ENCODE measurements around the gene TMOD4.

TMOD4 gene

GRCh38 chr1:151176514-151177045 lies 799 bp upstream of the TMOD4 start:
- Histone ChIP-seq H3K4me1 (ENCODE audit: control insufficient read depth, insufficient read depth, low read depth, low read length) (no peaks in the 10 kb centered on the region), H3K18ac (ENCODE audit: low read depth in 1 of 2, low read length in 2 of 2) (no peak overlapping the region)
- WGBS = 97% methylated on average over 17 of the region's 17 CpGs

DNA sequence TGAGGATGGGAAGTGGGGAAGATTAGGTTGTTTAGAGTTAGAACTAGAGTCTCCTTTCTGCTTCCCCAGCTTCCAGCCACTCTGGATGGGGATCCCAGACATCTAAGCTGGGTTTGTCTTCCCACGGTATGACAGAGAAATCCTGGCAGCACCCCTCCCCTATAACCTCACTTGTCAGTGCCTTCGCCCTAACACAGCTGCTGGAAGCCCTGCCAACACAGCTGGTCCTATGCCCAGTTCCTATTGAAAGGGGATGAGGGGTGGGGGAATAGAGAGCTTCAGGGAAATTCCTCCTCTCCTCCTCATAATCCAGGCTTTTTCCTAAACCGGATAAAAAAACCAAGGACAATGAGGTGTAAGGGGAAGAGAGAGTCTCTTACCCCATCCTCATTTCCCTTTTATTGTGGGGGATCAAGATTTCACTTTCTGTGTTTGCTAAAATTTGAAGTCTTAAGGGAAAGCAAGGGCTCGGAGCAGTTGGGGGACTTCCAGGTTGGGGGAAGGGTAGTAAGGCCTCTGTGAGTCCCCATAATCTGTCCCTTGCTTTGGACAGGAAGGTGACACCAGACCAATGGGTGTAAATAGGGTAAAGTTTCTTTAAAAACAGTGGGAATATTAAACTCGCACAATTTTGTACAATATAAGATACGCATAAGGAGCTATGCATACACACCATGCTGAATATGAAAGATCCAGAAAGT lies 590 bp downstream of the TMOD4 start:
- Histone ChIP-seq H2BK5ac (ENCODE audit: low read depth, low read length, poor library complexity, severe bottlenecking) (no peak overlapping the region), H3K36me3 (ENCODE audit: control insufficient read depth in 1 of 2, insufficient read depth in 2 of 2, low read depth in 1 of 2, low read length in 2 of 2) (peaks cover 61 to 76% of the 10 kb centered on the region in 2 experiments), H2BK120ac (ENCODE audit: low read depth, low read length) (no peak overlapping the region), H3K18ac (ENCODE audit: low read depth in 1 of 2, low read length in 2 of 2) (no peak overlapping the region), H3K79me1 (replicated peaks; ENCODE audit: low read length, poor library complexity, severe bottlenecking) (peaks cover 4% of the 10 kb centered on the region), H3K9ac (ENCODE audit: low read length) (peak overlapping the region; percentile 12), H2BK15ac (ENCODE audit: low read depth, poor library complexity, severe bottlenecking) (no peak overlapping the region), H3K27me3 (ENCODE audit: control insufficient read depth in 1 of 2, insufficient read depth in 1 of 2, low read length in 2 of 2) (no peaks in the 10 kb centered on the region), H4K8ac (ENCODE audit: low read length) (no peak overlapping the region), H3K27ac (ENCODE audit: low read length, poor library complexity, severe bottlenecking) (no peak overlapping the region), H3K4me3 (ENCODE audit: insufficient read depth in 1 of 2, low read depth in 1 of 2, low read length in 2 of 2) (no peak overlapping the region), H3K4me1 (ENCODE audit: control insufficient read depth, insufficient read depth, low read depth, low read length) (no peaks in the 10 kb centered on the region), H3K9me3 (ENCODE audit: control insufficient read depth, low read length) (no peaks in the 10 kb centered on the region), H3K4ac (ENCODE audit: low read depth in 1 of 2, low read length in 2 of 2) (no peak overlapping the region), H3K23ac (ENCODE audit: low read length in 2 of 2) (no peak overlapping the region), H4K91ac (ENCODE audit: low read length) (no peak overlapping the region), H3K14ac (ENCODE audit: low read length in 2 of 2) (no peak overlapping the region), H2AFZ (ENCODE audit: low read depth, low read length) (no peak overlapping the region), H2AK5ac (ENCODE audit: low read length, severe bottlenecking) (no peak overlapping the region), H3K4me2 (ENCODE audit: low read length, poor library complexity, severe bottlenecking) (no peak overlapping the region), H2BK12ac (ENCODE audit: low read length in 2 of 2) (no peak overlapping the region)
- 98% methylated on average over 3 of the region's 6 CpGs for WGBS
- DNase-seq = no peak

More at GRCh38 chr1:151176514-151177045, 799 bp upstream of the TMOD4 start:
- H3K4me3 ChIP-seq (ENCODE audit: insufficient read depth in 1 of 2, low read depth in 1 of 2, low read length in 2 of 2) = no peak overlapping the region
- H3K36me3 ChIP-seq (ENCODE audit: control insufficient read depth in 1 of 2, insufficient read depth in 2 of 2, low read depth in 1 of 2, low read length in 2 of 2) = peaks cover 60 to 76% of the 10 kb centered on the region in 2 experiments
- H3K4ac ChIP-seq (ENCODE audit: low read depth in 1 of 2, low read length in 2 of 2) = no peak overlapping the region
- H3K27ac ChIP-seq (ENCODE audit: low read length, poor library complexity, severe bottlenecking) = no peak overlapping the region
- H3K14ac ChIP-seq (ENCODE audit: low read length in 2 of 2) = no peak overlapping the region
- no peak overlapping the region for H4K8ac ChIP-seq (ENCODE audit: low read length)
- no peak overlapping the region for H2AFZ ChIP-seq (ENCODE audit: low read depth, low read length)
- H4K91ac ChIP-seq (ENCODE audit: low read length) = no peak overlapping the region
- H3K27me3 ChIP-seq (ENCODE audit: control insufficient read depth in 1 of 2, insufficient read depth in 1 of 2, low read length in 2 of 2) = no peaks in the 10 kb centered on the region
- H3K9ac ChIP-seq (ENCODE audit: low read length) = no peak overlapping the region
- no peak overlapping the region for H2BK5ac ChIP-seq (ENCODE audit: low read depth, low read length, poor library complexity, severe bottlenecking)
- no peak overlapping the region for H2BK15ac ChIP-seq (ENCODE audit: low read depth, poor library complexity, severe bottlenecking)
- no peak overlapping the region for H2AK5ac ChIP-seq (ENCODE audit: low read length, severe bottlenecking)
- H2BK120ac ChIP-seq (ENCODE audit: low read depth, low read length) = no peak overlapping the region
- no peak overlapping the region for H2BK12ac ChIP-seq (ENCODE audit: low read length in 2 of 2)
- no peak overlapping the region for H3K23ac ChIP-seq (ENCODE audit: low read length in 2 of 2)
- no peak overlapping the region for H3K4me2 ChIP-seq (ENCODE audit: low read length, poor library complexity, severe bottlenecking)
- peaks cover 10% of the 10 kb centered on the region for H3K79me1 ChIP-seq (replicated peaks; ENCODE audit: low read length, poor library complexity, severe bottlenecking)
- DNase-seq = no peak
- no peaks in the 10 kb centered on the region for H3K9me3 ChIP-seq (ENCODE audit: control insufficient read depth, low read length)

GRCh38 chr1:151171190-151171589 lies 4.6 kb downstream of the TMOD4 start:
- Histone ChIP-seq H3K18ac (ENCODE audit: low read depth in 1 of 2, low read length in 2 of 2) (no peak overlapping the region), H3K14ac (ENCODE audit: low read length in 2 of 2) (no peak overlapping the region), H3K4me2 (ENCODE audit: low read length, poor library complexity, severe bottlenecking) (no peak overlapping the region), H3K4ac (ENCODE audit: low read depth in 1 of 2, low read length in 2 of 2) (no peak overlapping the region), H2BK12ac (ENCODE audit: low read length in 2 of 2) (no peak overlapping the region), H3K27me3 (ENCODE audit: control insufficient read depth in 1 of 2, insufficient read depth in 1 of 2, low read length in 2 of 2) (no peaks in the 10 kb centered on the region), H3K27ac (ENCODE audit: low read length, poor library complexity, severe bottlenecking) (no peak overlapping the region), H2BK5ac (ENCODE audit: low read depth, low read length, poor library complexity, severe bottlenecking) (no peak overlapping the region), H4K91ac (ENCODE audit: low read length) (no peak overlapping the region), H3K23ac (ENCODE audit: low read length in 2 of 2) (no peak overlapping the region), H2AK5ac (ENCODE audit: low read length, severe bottlenecking) (no peak overlapping the region), H2BK120ac (ENCODE audit: low read depth, low read length) (no peak overlapping the region), H2BK15ac (ENCODE audit: low read depth, poor library complexity, severe bottlenecking) (no peak overlapping the region), H3K79me1 (replicated peaks; ENCODE audit: low read length, poor library complexity, severe bottlenecking) (peaks cover 8% of the 10 kb centered on the region), H3K9ac (ENCODE audit: low read length) (no peak overlapping the region), H2AFZ (ENCODE audit: low read depth, low read length) (no peak overlapping the region), H3K4me1 (ENCODE audit: control insufficient read depth, insufficient read depth, low read depth, low read length) (peaks cover 6% of the 10 kb centered on the region), H3K36me3 (ENCODE audit: control insufficient read depth in 1 of 2, insufficient read depth in 2 of 2, low read depth in 1 of 2, low read length in 2 of 2) (peaks cover 48 to 65% of the 10 kb centered on the region in 2 experiments), H3K4me3 (ENCODE audit: insufficient read depth in 1 of 2, low read depth in 1 of 2, low read length in 2 of 2) (no peak overlapping the region), H3K9me3 (ENCODE audit: control insufficient read depth, low read length) (no peaks in the 10 kb centered on the region), H4K8ac (ENCODE audit: low read length) (no peak overlapping the region)
- 95% methylated on average over 2 of the region's 5 CpGs for WGBS
- no peak for DNase-seq

DNA sequence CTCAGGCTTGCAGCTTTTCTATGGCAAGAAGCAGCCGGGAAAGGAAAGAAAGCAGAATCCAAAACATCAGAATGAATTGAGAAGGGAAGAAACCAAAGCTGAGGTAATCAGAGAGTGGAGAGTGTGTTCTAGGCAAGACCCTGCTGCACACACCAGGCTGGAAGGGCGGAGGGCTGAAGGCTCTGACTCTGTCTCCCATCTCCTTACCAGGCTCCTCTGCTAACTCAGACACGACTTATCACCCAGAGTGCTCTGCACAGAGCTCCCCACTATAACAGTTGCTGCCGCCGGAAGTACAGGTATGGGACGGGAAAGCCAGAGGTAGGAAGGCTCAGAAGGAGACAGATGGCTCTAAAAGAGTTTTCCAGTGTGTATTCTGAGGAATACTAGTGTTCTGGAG lies 8.7 kb downstream of the TMOD4 start:
- H3K4me3 ChIP-seq (ENCODE audit: insufficient read depth in 1 of 2, low read depth in 1 of 2, low read length in 2 of 2) = peak overlapping the region in 1 of 2 experiments; percentile 84
- no peak overlapping the region for H3K18ac ChIP-seq (ENCODE audit: low read depth in 1 of 2, low read length in 2 of 2)
- no peak overlapping the region for H4K8ac ChIP-seq (ENCODE audit: low read length)
- DNase-seq = no peak
- no peaks in the 10 kb centered on the region for H3K9me3 ChIP-seq (ENCODE audit: control insufficient read depth, low read length)
- no peak overlapping the region for H2BK5ac ChIP-seq (ENCODE audit: low read depth, low read length, poor library complexity, severe bottlenecking)
- no peaks in the 10 kb centered on the region for H3K27me3 ChIP-seq (ENCODE audit: control insufficient read depth in 1 of 2, insufficient read depth in 1 of 2, low read length in 2 of 2)
- H3K79me1 ChIP-seq (replicated peaks; ENCODE audit: low read length, poor library complexity, severe bottlenecking) = peaks cover 11% of the 10 kb centered on the region
- no peak overlapping the region for H2BK15ac ChIP-seq (ENCODE audit: low read depth, poor library complexity, severe bottlenecking)
- peak overlapping the region; percentile 92 for H3K9ac ChIP-seq (ENCODE audit: low read length)
- 95% methylated on average over 6 of the region's 6 CpGs for WGBS
- H2AK5ac ChIP-seq (ENCODE audit: low read length, severe bottlenecking) = no peak overlapping the region
- peak overlapping the region; percentile 60 for H3K4me2 ChIP-seq (ENCODE audit: low read length, poor library complexity, severe bottlenecking)
- no peak overlapping the region for H4K91ac ChIP-seq (ENCODE audit: low read length)
- no peak overlapping the region for H3K14ac ChIP-seq (ENCODE audit: low read length in 2 of 2)
- peaks cover 28 to 42% of the 10 kb centered on the region in 2 experiments for H3K36me3 ChIP-seq (ENCODE audit: control insufficient read depth in 1 of 2, insufficient read depth in 2 of 2, low read depth in 1 of 2, low read length in 2 of 2)
- H2BK12ac ChIP-seq (ENCODE audit: low read length in 2 of 2) = no peak overlapping the region
- no peak overlapping the region for H3K23ac ChIP-seq (ENCODE audit: low read length in 2 of 2)
- H3K4ac ChIP-seq (ENCODE audit: low read depth in 1 of 2, low read length in 2 of 2) = no peak overlapping the region
- no peak overlapping the region for H3K27ac ChIP-seq (ENCODE audit: low read length, poor library complexity, severe bottlenecking)
- H3K4me1 ChIP-seq (ENCODE audit: control insufficient read depth, insufficient read depth, low read depth, low read length) = peaks cover 6% of the 10 kb centered on the region
- no peak overlapping the region for H2AFZ ChIP-seq (ENCODE audit: low read depth, low read length)
- no peak overlapping the region for H2BK120ac ChIP-seq (ENCODE audit: low read depth, low read length)
